ENCODE data around the gene COX6A1. TPM values are rescaled to one million over a fixed set of nuclear protein-coding genes. Genes with fewer than 3 reads are reported as not detected.

The COX6A1 gene
- total and polyA plus RNA-seq, 2 of the 13 experiments (the other 11 are each of a cell fraction or from before 2014, with no cell fraction given): 542 to 673 TPM

GRCh38 chr12:120445911-120446843 is 8.3 kb downstream of the COX6A1 start, which contains the start of the genes GATC and TRIAP1 (continued):
- TF ChIP-seq ZNF468 (CRISPR knock-in tag; IDR thresholded peaks at IDR 0.05): 0 out of 2 replicates have a peak, but pooled peaks have one; percentile 49
- TF ChIP-seq SIN3B (IDR thresholded peaks at IDR 0.05; ENCODE audit: low read length): peak; percentile 99
- peak; percentile 44; the same call in 1 of the 2 replicates for TF ChIP-seq ZNF124 (CRISPR knock-in tag; IDR thresholded peaks at IDR 0.05)
- TF ChIP-seq ZNF253 (CRISPR knock-in tag; IDR thresholded peaks at IDR 0.05; ENCODE audit: borderline replicate concordance): no peak
- TF ChIP-seq KAT8 (CRISPR knock-in tag; IDR thresholded peaks at IDR 0.05): peak; percentile 99
- TF ChIP-seq ZNF33B (CRISPR knock-in tag; IDR thresholded peaks at IDR 0.05): 0 out of 2 replicates have a peak, but pooled peaks have one; percentile 65
- no peak for TF ChIP-seq SOX6 (IDR thresholded peaks at IDR 0.05)
- peak; percentile 76 for TF ChIP-seq SOX6 (CRISPR knock-in tag; IDR thresholded peaks at IDR 0.05)
- peak; percentile 57; the same call in 1 of the 2 replicates for TF ChIP-seq ZSCAN9 (CRISPR knock-in tag; IDR thresholded peaks at IDR 0.05; ENCODE audit: borderline replicate concordance)
- TF ChIP-seq HOXA9 (CRISPR knock-in tag; IDR thresholded peaks at IDR 0.05; ENCODE audit: borderline replicate concordance): peak; percentile 75; the same call in 1 of the 2 replicates
- no peak for TF ChIP-seq ARNT (IDR thresholded peaks at IDR 0.05)
- TF ChIP-seq, protein P1, sequence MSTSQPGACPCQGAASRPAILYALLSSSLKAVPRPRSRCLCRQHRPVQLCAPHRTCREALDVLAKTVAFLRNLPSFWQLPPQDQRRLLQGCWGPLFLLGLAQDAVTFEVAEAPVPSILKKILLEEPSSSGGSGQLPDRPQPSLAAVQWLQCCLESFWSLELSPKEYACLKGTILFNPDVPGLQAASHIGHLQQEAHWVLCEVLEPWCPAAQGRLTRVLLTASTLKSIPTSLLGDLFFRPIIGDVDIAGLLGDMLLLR (CRISPR knock-in tag; IDR thresholded peaks at IDR 0.05): peak; percentile 79
- no peak for TF ChIP-seq ZNF296 (CRISPR knock-in tag; conservative IDR thresholded peaks at IDR 0.05)
- 0 out of 2 replicates have a peak, but pooled peaks have one; percentile 33 for TF ChIP-seq ZBTB42 (CRISPR knock-in tag; IDR thresholded peaks at IDR 0.05)
- no peak for TF ChIP-seq ZFAT (CRISPR knock-in tag; conservative IDR thresholded peaks at IDR 0.05)
- peak; percentile 89 for TF ChIP-seq RFXAP (CRISPR knock-in tag; IDR thresholded peaks at IDR 0.05; ENCODE audit: borderline replicate concordance)
- TF ChIP-seq FOXJ3 (CRISPR knock-in tag; IDR thresholded peaks at IDR 0.05; ENCODE audit: borderline replicate concordance): no peak; the same call in 1 of the 2 replicates
- TF ChIP-seq ELF3 (CRISPR knock-in tag; IDR thresholded peaks at IDR 0.05): peak; percentile 76
- TF ChIP-seq ZEB1 (IDR thresholded peaks at IDR 0.05; ENCODE audit: insufficient replicate concordance, low read depth): peak; percentile 30
- TF ChIP-seq HBP1 (CRISPR knock-in tag; IDR thresholded peaks at IDR 0.05; ENCODE audit: low read depth): peak; percentile 82; the same call in 1 of the 2 replicates
- peak; percentile 56 for TF ChIP-seq RARA (CRISPR knock-in tag; IDR thresholded peaks at IDR 0.05)
- no peak for TF ChIP-seq ZNF10 (CRISPR knock-in tag; IDR thresholded peaks at IDR 0.05; ENCODE audit: borderline replicate concordance, low read depth)
- 0 out of 2 replicates have a peak, but pooled peaks have one; percentile 28 for TF ChIP-seq EEA1 (CRISPR knock-in tag; IDR thresholded peaks at IDR 0.05; ENCODE audit: borderline replicate concordance)
- peak; percentile 43; the same call in 1 of the 2 replicates for TF ChIP-seq FUBP1 (CRISPR knock-in tag; IDR thresholded peaks at IDR 0.05; ENCODE audit: borderline replicate concordance)
- peak; percentile 92; the same call in 1 of the 2 replicates for TF ChIP-seq CSRNP1 (CRISPR knock-in tag; IDR thresholded peaks at IDR 0.05)

Measured in HepG2 (cell line).